Activated CD8-positive, alpha-beta memory T cell treated with anti-CD3 and anti-CD28 coated beads for 4 hours (primary cell): ENCODE results near the gene FOXC2.
A peak's percentile ranks its signal among the peaks of the same experiment; 100 is the strongest.

ENCODE experiments used
- DNase-seq, 2 donors: peaks; one replicate each; pipeline ENCODE4 v3.0.0-alpha.2; 2020; ENCODE audit warnings: low read depth in 2 of 2

FOXC2 gene

GRCh38 chr16:86590501-86591144, 24.0 kb downstream of the FOXC2 start:
- no peak for DNase-seq

GRCh38 chr16:86591270-86591669, 24.6 kb downstream of the FOXC2 start:
- no peak for DNase-seq

- no peak for DNase-seq
Observed at GRCh38 chr16:86593913-86594620, 27.4 kb downstream of the FOXC2 start.

- DNase-seq: no peak
Observed at GRCh38 chr16:86594721-86595120, 28.1 kb downstream of the FOXC2 start.

GRCh38 chr16:86595983-86596605, 29.5 kb downstream of the FOXC2 start:
- no peak for DNase-seq

- no peak for DNase-seq
Observed at GRCh38 chr16:86597126-86597879, 30.7 kb downstream of the FOXC2 start.

GRCh38 chr16:86597880-86598606, 31.4 kb downstream of the FOXC2 start:
- DNase-seq: no peak

GRCh38 chr16:86598607-86599565, 32.3 kb downstream of the FOXC2 start:
- DNase-seq: no peak

GRCh38 chr16:86601356-86601755, 34.7 kb downstream of the FOXC2 start:
- DNase-seq: no peak

- no peak for DNase-seq
Observed at GRCh38 chr16:86602521-86602920, 35.9 kb downstream of the FOXC2 start.

- peak in 1 of 2 donors; percentile 3 for DNase-seq
Observed at GRCh38 chr16:86604436-86605193, 38.0 kb downstream of the FOXC2 start.

- no peak for DNase-seq
Observed at GRCh38 chr16:86605950-86606349, 39.3 kb downstream of the FOXC2 start.

- DNase-seq: no peak
Observed at GRCh38 chr16:86608301-86608747, 41.7 kb downstream of the FOXC2 start.

- no peak for DNase-seq
Observed at GRCh38 chr16:86609115-86609514, 42.5 kb downstream of the FOXC2 start.

- DNase-seq: no peak
Observed at GRCh38 chr16:86609661-86610060, 43.0 kb downstream of the FOXC2 start.

- DNase-seq: no peak
Observed at GRCh38 chr16:86610779-86611524, 44.3 kb downstream of the FOXC2 start.

- DNase-seq: no peak
Observed at GRCh38 chr16:86611525-86611855, 44.9 kb downstream of the FOXC2 start.

GRCh38 chr16:86611941-86612340, 45.3 kb downstream of the FOXC2 start:
- no peak for DNase-seq

- no peak for DNase-seq
Observed at GRCh38 chr16:86614699-86615098, 48.1 kb downstream of the FOXC2 start.
